GM18870 (cell line): ENCODE results near the gene TRPV3.

ENCODE experiments used
- ATAC-seq: cut with Tn5 transposase; IDR thresholded peaks from one replicate; pipeline ENCODE4 v1.9.1; 2021; ENCODE audit warnings: moderate library complexity; ENCODE audit not compliant: unreplicated experiment

The TRPV3 gene

GRCh38 chr17:3547628-3548027 lies 10.0 kb downstream of the TRPV3 start:
- ATAC-seq, result no peak

- no peak for ATAC-seq
Measured at GRCh38 chr17:3546997-3547396, 10.6 kb downstream of the TRPV3 start.

GRCh38 chr17:3546521-3546920 lies 11.1 kb downstream of the TRPV3 start:
- no peak for ATAC-seq

GRCh38 chr17:3545151-3545550 lies 12.5 kb downstream of the TRPV3 start:
- ATAC-seq, result no peak

GRCh38 chr17:3544365-3544764 lies 13.2 kb downstream of the TRPV3 start:
- no peak for ATAC-seq

DNA sequence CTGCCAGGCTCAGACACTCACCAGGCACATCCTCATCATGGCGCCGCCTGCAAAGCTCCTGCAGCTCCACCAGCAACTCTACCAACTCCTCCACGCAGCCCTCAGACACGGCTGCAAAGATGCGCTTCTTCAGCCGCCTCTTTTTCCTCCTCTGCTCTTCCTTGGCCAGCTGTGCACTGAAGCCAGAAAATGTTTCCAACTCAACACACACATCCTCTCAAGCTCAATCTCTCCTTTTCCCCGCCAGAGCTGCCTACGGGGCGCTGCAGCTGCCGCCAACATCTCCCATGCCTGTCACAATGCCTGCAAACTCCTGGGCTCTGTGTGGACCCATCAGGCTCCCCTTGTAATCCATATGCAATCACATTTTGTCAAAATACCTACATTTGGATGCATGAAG lies 14.2 kb downstream of the TRPV3 start:
- no peak for ATAC-seq

GRCh38 chr17:3542410-3543088 lies 15.1 kb downstream of the TRPV3 start:
- no peak for ATAC-seq

- no peak for ATAC-seq
Measured at GRCh38 chr17:3539881-3540540, 17.6 kb downstream of the TRPV3 start.

- ATAC-seq, result no peak
Measured at GRCh38 chr17:3536716-3537115, 20.9 kb downstream of the TRPV3 start.

GRCh38 chr17:3535253-3535995 lies 22.2 kb downstream of the TRPV3 start:
- ATAC-seq, result no peak

DNA sequence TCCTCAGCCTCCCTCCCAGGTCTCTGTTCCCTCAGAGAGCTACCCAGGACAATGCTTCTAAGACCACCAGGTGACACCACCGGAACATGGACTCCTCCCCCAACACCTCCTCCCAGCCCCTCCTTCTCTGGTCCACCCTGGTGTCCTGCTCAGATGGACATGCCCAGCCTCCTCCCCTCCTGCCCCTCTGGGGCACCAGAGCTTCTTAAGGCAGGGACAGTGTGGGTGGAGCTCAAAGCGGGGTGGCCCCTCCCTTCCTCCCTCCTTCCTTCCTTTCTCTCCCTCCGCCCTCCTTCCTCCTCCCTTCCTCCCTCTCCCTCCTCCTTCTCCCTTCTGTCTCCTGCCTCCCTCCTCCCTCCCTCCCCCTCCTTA lies 22.7 kb downstream of the TRPV3 start:
- no peak for ATAC-seq

DNA sequence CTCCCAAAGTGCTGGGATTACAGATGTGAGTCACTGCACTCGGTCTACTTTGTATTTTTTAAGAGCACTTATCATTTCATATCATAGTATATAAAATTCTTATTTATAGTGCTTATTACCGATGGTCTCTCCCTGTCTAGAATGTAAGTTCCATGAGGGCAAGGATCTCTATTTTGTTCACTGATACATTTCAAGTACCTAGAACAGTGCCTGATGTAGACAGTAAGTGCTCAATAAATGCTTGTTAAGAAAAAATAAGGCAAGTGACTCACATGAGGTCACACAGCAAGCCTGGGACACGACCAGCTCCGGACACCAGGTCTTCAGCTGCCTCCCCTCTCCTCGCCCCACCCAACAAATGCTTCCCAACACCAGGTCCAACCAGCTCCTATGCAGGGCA lies 23.9 kb downstream of the TRPV3 start:
- ATAC-seq, result no peak

GRCh38 chr17:3532859-3533142 lies 24.8 kb downstream of the TRPV3 start:
- no peak for ATAC-seq

DNA sequence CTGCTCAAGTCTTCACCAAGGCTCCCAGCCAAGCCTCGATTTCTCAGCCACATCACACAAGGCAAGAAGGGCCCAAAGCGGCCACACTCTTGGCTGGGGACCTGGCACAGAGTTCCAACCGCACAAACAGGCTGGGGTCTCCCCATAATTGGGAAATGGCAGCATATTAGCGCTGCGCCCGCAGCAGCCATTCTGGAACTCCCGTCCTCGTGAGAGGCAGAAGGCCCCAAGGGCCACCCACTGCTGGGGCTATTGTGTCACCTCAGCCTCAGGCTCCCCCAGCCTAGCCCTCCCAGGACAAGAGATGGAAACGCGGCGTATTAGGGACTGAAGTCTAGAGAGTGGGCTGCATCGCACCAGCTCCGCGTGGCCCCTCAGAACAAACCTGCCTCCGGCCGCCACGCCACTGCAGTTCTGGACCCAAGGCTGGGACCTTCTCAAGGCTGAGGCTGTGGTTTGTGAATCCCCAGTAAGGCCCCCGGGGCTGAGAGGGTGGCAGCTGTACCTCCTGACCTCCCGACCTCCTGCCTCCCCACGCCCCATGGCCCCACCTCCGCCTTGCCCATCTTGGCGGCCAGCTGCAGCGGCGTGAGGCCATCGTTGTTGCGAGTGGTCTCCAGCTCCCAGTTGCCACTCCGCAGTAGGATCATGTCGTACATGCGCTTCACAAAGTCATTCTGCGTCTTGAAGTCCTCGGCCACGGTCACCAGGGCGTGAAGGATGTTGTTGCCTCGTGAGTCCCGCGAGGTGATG lies 25.3 kb downstream of the TRPV3 start:
- no peak for ATAC-seq

- no peak for ATAC-seq
Measured at GRCh38 chr17:3531266-3532101, 26.1 kb downstream of the TRPV3 start.

- ATAC-seq, result no peak
Measured at GRCh38 chr17:3529817-3530741, 27.5 kb downstream of the TRPV3 start.

GRCh38 chr17:3528880-3529511 lies 28.6 kb downstream of the TRPV3 start:
- ATAC-seq, result no peak

DNA sequence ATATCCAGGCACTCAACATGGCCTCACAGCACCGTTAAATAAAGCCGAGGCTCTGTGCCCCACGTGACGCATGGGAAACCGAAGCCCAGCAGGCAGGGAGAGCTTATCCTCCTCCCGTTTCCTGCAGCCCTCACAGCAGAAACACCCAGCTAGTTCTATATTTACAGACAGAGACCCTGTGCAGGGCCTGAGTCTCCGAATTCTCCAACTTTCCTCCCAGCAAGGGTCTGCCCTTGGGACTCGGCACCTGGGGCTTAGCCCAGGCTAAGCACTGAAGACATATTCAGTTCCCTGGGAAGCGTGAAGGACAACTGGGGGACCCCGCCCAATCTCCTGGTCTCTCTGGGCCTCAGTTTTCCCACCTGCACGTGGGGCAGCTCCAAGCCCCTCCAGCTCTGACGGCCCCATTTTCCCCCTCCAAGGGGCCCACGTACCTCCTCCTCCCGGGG lies 29.2 kb downstream of the TRPV3 start:
- ATAC-seq, result no peak

DNA sequence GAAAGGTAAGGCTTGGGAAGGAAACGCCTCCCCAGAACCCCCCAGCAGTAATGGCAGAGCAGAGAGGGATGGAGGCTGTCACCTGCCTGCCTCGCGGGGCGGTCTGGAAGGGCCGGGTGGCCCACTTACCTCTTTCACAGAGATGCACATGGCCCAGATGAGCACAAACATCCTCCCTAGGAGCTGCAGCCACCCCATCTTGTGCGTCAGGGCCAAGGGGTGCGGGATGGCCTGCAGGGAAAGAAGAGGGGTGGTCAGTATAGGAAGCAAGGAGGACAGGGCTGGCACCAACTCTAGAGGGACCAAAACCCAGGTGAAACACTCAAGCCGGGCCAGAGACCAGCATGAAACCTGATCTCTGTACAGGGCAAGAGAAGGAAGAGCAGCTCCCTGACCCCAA lies 29.7 kb downstream of the TRPV3 start:
- ATAC-seq, result no peak
